ENCODE measurements around the gene LUC7L2.
"Not testable (repeated sequence)": the region's sequence is repeated elsewhere in the genome, so short reads cannot be mapped to it uniquely, and the experiment has no call there.

The LUC7L2 gene

GRCh38 chr7:139441961-139442360 is 82.3 kb downstream of the LUC7L2 start:
- in situ Hi-C loops (cut with HindIII; ENCODE audit: low sequenced_read_pairs): no loop called here

GRCh38 chr7:139446051-139446890 is 86.6 kb downstream of the LUC7L2 start:
- in situ Hi-C loops (cut with HindIII; ENCODE audit: low sequenced_read_pairs): no loop called here

GRCh38 chr7:139450851-139451250 is 91.2 kb downstream of the LUC7L2 start:
- in situ Hi-C loops (cut with HindIII; ENCODE audit: low sequenced_read_pairs): no loop called here

- in situ Hi-C loops (cut with HindIII; ENCODE audit: low sequenced_read_pairs): no loop called here
Measured at GRCh38 chr7:139451638-139452037, 91.9 kb downstream of the LUC7L2 start.

GRCh38 chr7:139452958-139453672 is 93.4 kb downstream of the LUC7L2 start:
- in situ Hi-C loops (cut with HindIII; ENCODE audit: low sequenced_read_pairs): no loop called here

GRCh38 chr7:139453673-139454321 is 94.1 kb downstream of the LUC7L2 start:
- in situ Hi-C loops (cut with HindIII; ENCODE audit: low sequenced_read_pairs): no loop called here

GRCh38 chr7:139455789-139456188 is 96.1 kb downstream of the LUC7L2 start:
- in situ Hi-C loops (cut with HindIII; ENCODE audit: low sequenced_read_pairs): no loop called here

GRCh38 chr7:139456511-139456910 is 96.8 kb downstream of the LUC7L2 start:
- in situ Hi-C loops (cut with HindIII; ENCODE audit: low sequenced_read_pairs): no loop called here

GRCh38 chr7:139457153-139457946 is 97.7 kb downstream of the LUC7L2 start:
- in situ Hi-C loops (cut with HindIII; ENCODE audit: low sequenced_read_pairs): no loop called here

- in situ Hi-C loops (cut with HindIII; ENCODE audit: low sequenced_read_pairs): not testable (repeated sequence)
Measured at GRCh38 chr7:139463421-139463820, 103.7 kb downstream of the LUC7L2 start.

GRCh38 chr7:139464511-139464910 is 104.8 kb downstream of the LUC7L2 start:
- in situ Hi-C loops (cut with HindIII; ENCODE audit: low sequenced_read_pairs): not testable (repeated sequence)

GRCh38 chr7:139465072-139465471 is 105.4 kb downstream of the LUC7L2 start:
- in situ Hi-C loops (cut with HindIII; ENCODE audit: low sequenced_read_pairs): not testable (repeated sequence)

- in situ Hi-C loops (cut with HindIII; ENCODE audit: low sequenced_read_pairs): not testable (repeated sequence)
Measured at GRCh38 chr7:139467729-139468128, 108.0 kb downstream of the LUC7L2 start.

- in situ Hi-C loops (cut with HindIII; ENCODE audit: low sequenced_read_pairs): not testable (repeated sequence)
Measured at GRCh38 chr7:139468281-139468680, 108.6 kb downstream of the LUC7L2 start.

GRCh38 chr7:139471740-139472353 is 112.2 kb downstream of the LUC7L2 start:
- in situ Hi-C loops (cut with HindIII; ENCODE audit: low sequenced_read_pairs): no loop called here
